HG02973 (cell line): ENCODE results near the gene FKBP3.

ENCODE experiments used
- ATAC-seq: cut with Tn5 transposase; IDR thresholded peaks from one replicate; pipeline ENCODE4 v1.9.1; 2021; ENCODE audit warnings: moderate library complexity; ENCODE audit not compliant: unreplicated experiment

FKBP3 gene

DNA sequence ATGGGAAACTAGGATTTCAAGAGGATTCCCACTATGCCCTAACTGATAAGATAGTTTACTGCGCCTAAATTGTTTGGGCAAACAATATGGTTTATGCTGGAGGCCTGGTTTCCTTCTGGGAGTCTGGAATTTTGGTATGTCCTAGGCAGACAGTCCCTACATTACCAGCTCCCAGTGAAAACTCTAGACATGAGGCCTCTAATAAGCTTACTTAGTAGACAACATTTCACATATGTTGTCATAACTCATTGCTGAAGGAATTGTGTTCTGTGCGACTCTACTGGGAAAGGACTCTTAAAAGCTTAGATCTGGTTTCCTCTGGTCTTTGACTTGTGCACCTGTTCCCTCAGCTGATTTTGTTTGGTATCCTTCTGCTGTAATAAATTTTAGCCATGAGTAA lies 68.3 kb downstream of the FKBP3 start:
- ATAC-seq: no peak
